Breast epithelium (tissue), 4 donors: ENCODE data around the gene IPO4. TPM values are rescaled to one million over a fixed set of nuclear protein-coding genes. Genes with fewer than 3 reads are reported as not detected.

Source experiments
- DNase-seq, 2 donors: peaks; one replicate each; pipeline ENCODE4 v3.0.0-alpha.2; 2019; ENCODE audit warnings: low spot score in 2 of 2
- H3K27ac ChIP-seq, 2 donors: fragments of 200-600 bp; sonication (generic) in 1 of 2; one replicate each; pipeline ENCODE4 v1.5.1; 2016 to 2019; ENCODE audit warnings: mild to moderate bottlenecking in 1 of 2
- H3K27me3 ChIP-seq, 2 donors: fragments of 200-600 bp; sonication (generic) in 1 of 2; one replicate each; pipeline versions ENCODE4 v1.5.1 to v1.6.0; 2017 to 2019; ENCODE audit warnings: control low read depth in 1 of 2, mild to moderate bottlenecking in 1 of 2
- H3K36me3 ChIP-seq: fragments of 200-600 bp; one replicate; pipeline ENCODE4 v1.5.1; 2019
- H3K4me1 ChIP-seq, 2 donors: fragments of 200-600 bp; sonication (generic); one replicate each; pipeline ENCODE4 v1.5.1; 2016 to 2019; ENCODE audit warnings: control low read depth in 1 of 2
- H3K4me3 ChIP-seq, 3 donors: fragments of 200-600 bp; sonication (generic); 1 replicate in 2 of 3; 2 replicates in 1 of 3; pipeline ENCODE4 v1.5.1; 2016 to 2019; ENCODE audit warnings: mild to moderate bottlenecking in 3 of 3, moderate library complexity in 2 of 3
- H3K9me3 ChIP-seq, 2 donors: fragments of 200-600 bp; sonication (generic) in 1 of 2; one replicate each; pipeline ENCODE4 v1.5.1; 2016 to 2019; ENCODE audit warnings: control low read depth in 1 of 2
- POLR2A ChIP-seq: fragments of 450-650 bp; IDR thresholded peaks from one replicate; pipeline ENCODE4 v1.6.1; 2016; ENCODE audit warnings: antibody characterized with exemption, mild to moderate bottlenecking, moderate library complexity
- POLR2AphosphoS5 ChIP-seq, 3 donors: sonication (generic); formaldehyde crosslinking; IDR thresholded peaks; one replicate each; pipeline ENCODE4 v1.6.1; 2017; ENCODE audit warnings: antibody characterized with exemption in 3 of 3
- intact Hi-C: fragments of 100-400 bp; cut with DNase I; formaldehyde crosslinking; loops from one replicate; pipeline ENCODE4 v1.15.1; 2023; ENCODE audit warnings: low total_unique reads
- total RNA-seq, 3 donors: library from RNA; depleted of rRNA; stranded (reverse); fragments of >200 nt; gene quantifications; one replicate each; pipeline ENCODE4 v1.1.0, GENCODE V29; 2016
- TF ChIP-seq, protein P1 (sequence below), 3 donors: fragments of 450-650 bp; IDR thresholded peaks; one replicate each; pipeline ENCODE4 v1.5.1; 2016 to 2017; ENCODE audit warnings: antibody characterized with exemption in 3 of 3, mild to moderate bottlenecking in 3 of 3, moderate library complexity in 3 of 3

Gene IPO4
- total RNA-seq, 3 donors from 2014 or later: 17.0 to 41.6 (median 21.7) TPM

DNA sequence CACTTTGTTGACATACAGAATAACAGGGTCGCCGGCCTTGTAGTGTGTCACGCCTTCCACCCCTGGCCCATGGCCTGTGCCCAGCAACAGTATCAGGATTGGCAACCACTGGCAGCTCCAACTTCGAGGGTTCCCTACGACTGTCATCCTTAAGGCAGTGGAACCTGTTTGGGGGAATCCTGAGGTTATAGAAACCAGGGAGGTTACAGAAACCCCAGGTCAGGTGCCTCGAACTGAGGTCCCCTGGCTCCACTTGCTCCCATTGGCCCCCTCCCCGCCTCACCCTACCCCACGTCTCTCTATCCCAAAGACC lies 6.2 kb upstream of the IPO4 start:
- Histone ChIP-seq H3K36me3 (no peaks in the 10 kb centered on the region), H3K4me3 (peak overlapping the region; percentile 70 to 90 (median 72)), H3K4me1 (peaks cover 0 to 7% of the 10 kb centered on the region in 2 donors), H3K9me3 (no peaks in the 10 kb centered on the region), H3K27me3 (no peaks in the 10 kb centered on the region), H3K27ac (peak overlapping the region; percentile 99)
- intact Hi-C loops: no loop called here
- TF ChIP-seq POLR2A (no peak), POLR2AphosphoS5 (IDR thresholded peaks at IDR 0.05) (no peak)
- TF ChIP-seq, protein P1, sequence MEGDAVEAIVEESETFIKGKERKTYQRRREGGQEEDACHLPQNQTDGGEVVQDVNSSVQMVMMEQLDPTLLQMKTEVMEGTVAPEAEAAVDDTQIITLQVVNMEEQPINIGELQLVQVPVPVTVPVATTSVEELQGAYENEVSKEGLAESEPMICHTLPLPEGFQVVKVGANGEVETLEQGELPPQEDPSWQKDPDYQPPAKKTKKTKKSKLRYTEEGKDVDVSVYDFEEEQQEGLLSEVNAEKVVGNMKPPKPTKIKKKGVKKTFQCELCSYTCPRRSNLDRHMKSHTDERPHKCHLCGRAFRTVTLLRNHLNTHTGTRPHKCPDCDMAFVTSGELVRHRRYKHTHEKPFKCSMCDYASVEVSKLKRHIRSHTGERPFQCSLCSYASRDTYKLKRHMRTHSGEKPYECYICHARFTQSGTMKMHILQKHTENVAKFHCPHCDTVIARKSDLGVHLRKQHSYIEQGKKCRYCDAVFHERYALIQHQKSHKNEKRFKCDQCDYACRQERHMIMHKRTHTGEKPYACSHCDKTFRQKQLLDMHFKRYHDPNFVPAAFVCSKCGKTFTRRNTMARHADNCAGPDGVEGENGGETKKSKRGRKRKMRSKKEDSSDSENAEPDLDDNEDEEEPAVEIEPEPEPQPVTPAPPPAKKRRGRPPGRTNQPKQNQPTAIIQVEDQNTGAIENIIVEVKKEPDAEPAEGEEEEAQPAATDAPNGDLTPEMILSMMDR (IDR thresholded peaks at IDR 0.05): no peak
- DNase-seq: no peak

DNA sequence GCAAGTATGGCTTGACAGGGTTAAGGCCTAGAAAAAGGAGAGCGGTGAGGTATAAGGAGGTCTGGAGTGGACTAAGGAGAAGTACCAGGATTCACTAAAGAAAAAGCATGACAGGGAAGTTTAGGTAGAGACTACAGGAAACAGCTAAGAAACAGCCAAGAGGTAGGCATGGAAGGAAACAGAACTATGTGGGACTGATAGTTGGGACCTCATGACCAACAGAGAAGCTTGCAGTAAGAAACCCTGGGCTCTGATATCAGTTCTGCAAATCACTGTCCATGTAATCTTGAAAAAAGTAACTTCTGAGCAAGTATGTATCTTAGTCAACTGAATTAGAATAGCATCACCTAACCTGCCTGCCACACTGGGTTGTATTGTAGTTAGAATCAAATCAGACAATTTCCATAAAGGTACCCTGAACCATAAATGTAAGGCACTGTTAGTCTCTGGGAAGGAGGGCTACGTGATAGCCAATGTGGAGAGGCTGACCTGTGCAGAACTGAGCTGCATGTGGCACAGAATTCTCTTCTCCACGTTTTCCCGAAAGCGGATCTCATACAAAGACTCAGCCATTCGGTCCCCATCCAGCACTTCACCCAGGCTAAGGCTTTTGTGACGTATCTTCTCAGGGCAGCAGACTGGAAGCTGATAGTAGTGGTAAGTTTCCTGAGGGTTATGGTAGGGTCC lies 5.7 kb upstream of the IPO4 start:
- Histone ChIP-seq H3K9me3 (no peaks in the 10 kb centered on the region), H3K27ac (peak overlapping the region; percentile 99), H3K4me1 (peaks cover 0 to 7% of the 10 kb centered on the region in 2 donors), H3K36me3 (no peaks in the 10 kb centered on the region), H3K27me3 (no peaks in the 10 kb centered on the region), H3K4me3 (peak overlapping the region; percentile 70 to 90 (median 72))
- intact Hi-C loops: no loop called here
- no peak for DNase-seq
- TF ChIP-seq, protein P1 (IDR thresholded peaks at IDR 0.05): no peak
- TF ChIP-seq POLR2AphosphoS5 (IDR thresholded peaks at IDR 0.05) (no peak), POLR2A (no peak)

DNA sequence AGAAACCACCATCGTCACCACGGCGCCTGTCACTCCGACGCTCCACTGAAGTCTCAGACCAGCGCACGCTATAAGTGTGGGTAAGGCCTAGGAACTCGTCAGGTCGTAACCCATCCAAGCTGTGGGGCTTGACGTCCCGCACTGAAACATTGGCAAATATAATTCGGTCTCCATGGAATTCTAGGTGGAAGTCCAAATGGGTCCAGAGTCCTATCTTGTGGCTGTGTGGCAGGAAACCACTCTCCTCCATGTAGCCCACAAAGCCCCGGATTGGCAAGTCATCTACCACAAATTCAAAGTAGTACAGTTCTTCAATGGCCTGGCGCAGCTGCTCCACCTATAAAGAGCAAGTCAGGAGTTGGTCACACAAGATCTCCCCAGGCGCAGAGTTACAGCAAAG lies 4.3 kb upstream of the IPO4 start:
- Histone ChIP-seq H3K36me3 (no peaks in the 10 kb centered on the region), H3K4me1 (peaks cover under 1 to 7% of the 10 kb centered on the region in 2 donors), H3K9me3 (no peaks in the 10 kb centered on the region), H3K27ac (no peak overlapping the region), H3K4me3 (no peak overlapping the region), H3K27me3 (no peaks in the 10 kb centered on the region)
- TF ChIP-seq POLR2AphosphoS5 (IDR thresholded peaks at IDR 0.05): no peak
- TF ChIP-seq POLR2A: no peak
- TF ChIP-seq, protein P1 (IDR thresholded peaks at IDR 0.05): no peak
- intact Hi-C loops: no loop called here
- no peak for DNase-seq

DNA sequence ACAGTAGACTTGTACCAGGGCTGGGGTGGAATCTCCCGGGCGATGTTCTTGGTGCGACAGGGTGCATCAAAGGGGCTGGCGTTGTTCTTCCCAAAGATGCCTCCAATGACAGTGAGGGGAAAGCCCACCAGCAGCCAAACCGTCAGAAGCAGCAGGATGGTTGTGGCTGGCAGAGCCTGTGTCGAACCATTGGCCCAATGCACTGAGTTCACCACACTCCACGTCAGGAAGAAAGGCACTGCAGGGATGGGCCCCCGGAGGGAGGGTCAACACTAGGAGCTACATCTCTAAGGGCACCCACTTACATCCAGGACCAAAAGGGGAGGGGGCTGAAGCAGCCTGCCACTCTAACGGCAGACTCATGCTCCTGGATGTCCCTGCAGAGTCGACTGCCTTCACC lies 1.8 kb upstream of the IPO4 start:
- no peaks in the 10 kb centered on the region for H3K36me3 ChIP-seq

DNA sequence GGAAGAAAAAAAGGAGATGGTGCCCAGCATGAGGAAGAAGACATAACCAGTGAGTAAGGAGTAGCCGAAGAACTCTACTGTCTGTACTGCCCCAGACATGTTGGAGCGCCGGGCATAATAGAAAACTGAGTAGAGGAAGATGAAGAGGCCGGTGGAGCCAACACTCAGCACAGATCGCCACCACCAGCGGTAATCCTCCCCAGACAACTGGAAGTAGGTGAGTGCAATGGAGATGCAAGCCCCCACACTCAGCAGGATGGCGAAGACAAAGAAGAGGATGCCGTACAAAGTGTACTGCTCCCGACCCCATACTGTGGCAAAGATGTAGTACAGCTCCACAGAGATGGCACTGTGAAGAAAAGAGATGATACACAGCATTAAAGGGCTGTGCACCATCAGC lies 844 bp upstream of the IPO4 start:
- Histone ChIP-seq H3K27me3 (no peaks in the 10 kb centered on the region), H3K9me3 (no peaks in the 10 kb centered on the region), H3K4me1 (peaks cover 2 to 8% of the 10 kb centered on the region in 2 donors), H3K36me3 (peaks cover under 1% of the 10 kb centered on the region), H3K4me3 (no peak overlapping the region), H3K27ac (peak overlapping the region in 1 of 2 donors; percentile 63)
- intact Hi-C loops: no loop called here
- no peak for DNase-seq
- TF ChIP-seq, protein P1 (IDR thresholded peaks at IDR 0.05): no peak
- TF ChIP-seq POLR2AphosphoS5 (IDR thresholded peaks at IDR 0.05): no peak

More for the DNA sequence above, 1.8 kb upstream of the IPO4 start:
- Histone ChIP-seq H3K4me1 (peaks cover 5 to 8% of the 10 kb centered on the region in 2 donors), H3K9me3 (no peaks in the 10 kb centered on the region), H3K27ac (no peak overlapping the region), H3K27me3 (no peaks in the 10 kb centered on the region), H3K4me3 (no peak overlapping the region)
- TF ChIP-seq POLR2AphosphoS5 (IDR thresholded peaks at IDR 0.05): no peak
- no peak for TF ChIP-seq POLR2A
- TF ChIP-seq, protein P1 (IDR thresholded peaks at IDR 0.05): no peak
- intact Hi-C loops: no loop called here
- DNase-seq: no peak
